Measurements from ENCODE around the gene UPK1A.
"Not testable (repeated sequence)": the region's sequence is repeated elsewhere in the genome, so short reads cannot be mapped to it uniquely, and the experiment has no call there.

UPK1A gene

DNA sequence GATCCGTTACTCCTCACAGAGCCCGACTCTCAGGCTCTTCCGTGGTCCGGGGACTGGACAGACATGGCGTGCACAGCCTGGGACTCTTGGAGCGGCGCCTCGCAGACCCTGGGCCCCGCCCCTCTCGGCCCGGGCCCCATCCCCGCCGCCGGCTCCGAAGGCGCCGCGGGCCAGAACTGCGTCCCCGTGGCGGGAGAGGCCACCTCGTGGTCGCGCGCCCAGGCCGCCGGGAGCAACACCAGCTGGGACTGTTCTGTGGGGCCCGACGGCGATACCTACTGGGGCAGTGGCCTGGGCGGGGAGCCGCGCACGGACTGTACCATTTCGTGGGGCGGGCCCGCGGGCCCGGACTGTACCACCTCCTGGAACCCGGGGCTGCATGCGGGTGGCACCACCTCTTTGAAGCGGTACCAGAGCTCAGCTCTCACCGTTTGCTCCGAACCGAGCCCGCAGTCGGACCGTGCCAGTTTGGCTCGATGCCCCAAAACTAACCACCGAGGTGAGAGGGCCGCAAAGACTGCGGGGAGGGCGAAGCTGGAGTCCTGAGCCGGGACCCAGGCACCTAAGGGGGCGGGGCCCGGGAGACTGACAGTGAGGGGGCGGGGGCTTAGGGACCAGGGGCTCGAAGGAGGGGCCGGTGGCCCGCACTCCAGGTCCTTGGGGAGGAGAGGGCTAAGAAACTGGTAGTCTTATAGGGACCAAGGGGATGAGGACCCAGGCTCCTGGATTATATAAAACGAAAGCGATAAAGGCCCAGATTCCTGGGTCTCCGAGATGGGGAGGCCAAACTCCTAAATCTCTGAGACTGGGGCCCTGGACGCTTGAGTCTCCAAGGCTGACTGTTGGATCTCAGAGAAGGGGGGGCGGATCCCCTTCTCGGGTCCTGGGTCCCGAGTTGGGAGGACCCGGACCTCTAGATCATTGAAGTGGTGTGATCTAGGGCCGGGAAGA is 22.8 kb upstream of the UPK1A start:
- peak overlapping the region; percentile 58 for H3K4me3 ChIP-seq (ENCODE audit: low read depth, low read length)
- DNase-seq (ENCODE audit: low read depth), result peak; percentile 31

DNA sequence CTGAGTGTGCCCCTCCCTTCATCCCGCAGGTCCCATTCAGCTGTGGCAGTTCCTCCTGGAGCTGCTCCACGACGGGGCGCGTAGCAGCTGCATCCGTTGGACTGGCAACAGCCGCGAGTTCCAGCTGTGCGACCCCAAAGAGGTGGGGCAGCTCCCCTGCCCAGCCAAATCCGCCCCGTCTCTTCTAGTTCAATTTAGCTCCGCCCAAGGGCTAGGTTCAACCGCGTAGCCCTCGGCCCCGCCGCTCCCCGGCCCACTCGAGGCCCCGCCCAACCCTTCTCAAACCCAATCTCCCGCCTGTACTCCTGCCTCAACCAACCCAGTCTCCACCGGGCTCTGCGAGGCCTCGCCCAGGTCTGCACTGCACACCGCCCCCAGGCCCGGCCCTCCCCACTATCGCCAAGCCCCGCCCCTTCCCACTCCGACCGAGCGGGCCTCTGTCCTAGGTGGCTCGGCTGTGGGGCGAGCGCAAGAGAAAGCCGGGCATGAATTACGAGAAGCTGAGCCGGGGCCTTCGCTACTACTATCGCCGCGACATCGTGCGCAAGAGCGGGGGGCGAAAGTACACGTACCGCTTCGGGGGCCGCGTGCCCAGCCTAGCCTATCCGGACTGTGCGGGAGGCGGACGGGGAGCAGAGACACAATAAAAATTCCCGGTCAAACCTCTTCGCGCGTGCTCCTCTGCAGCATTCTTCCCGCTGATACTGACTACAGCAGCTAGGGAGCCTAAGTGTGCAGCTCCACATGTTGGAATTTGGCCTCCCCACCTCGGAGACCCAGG is 21.9 kb upstream of the UPK1A start:
- peak overlapping the region; percentile 58 for H3K4me3 ChIP-seq (ENCODE audit: low read depth, low read length)

DNA sequence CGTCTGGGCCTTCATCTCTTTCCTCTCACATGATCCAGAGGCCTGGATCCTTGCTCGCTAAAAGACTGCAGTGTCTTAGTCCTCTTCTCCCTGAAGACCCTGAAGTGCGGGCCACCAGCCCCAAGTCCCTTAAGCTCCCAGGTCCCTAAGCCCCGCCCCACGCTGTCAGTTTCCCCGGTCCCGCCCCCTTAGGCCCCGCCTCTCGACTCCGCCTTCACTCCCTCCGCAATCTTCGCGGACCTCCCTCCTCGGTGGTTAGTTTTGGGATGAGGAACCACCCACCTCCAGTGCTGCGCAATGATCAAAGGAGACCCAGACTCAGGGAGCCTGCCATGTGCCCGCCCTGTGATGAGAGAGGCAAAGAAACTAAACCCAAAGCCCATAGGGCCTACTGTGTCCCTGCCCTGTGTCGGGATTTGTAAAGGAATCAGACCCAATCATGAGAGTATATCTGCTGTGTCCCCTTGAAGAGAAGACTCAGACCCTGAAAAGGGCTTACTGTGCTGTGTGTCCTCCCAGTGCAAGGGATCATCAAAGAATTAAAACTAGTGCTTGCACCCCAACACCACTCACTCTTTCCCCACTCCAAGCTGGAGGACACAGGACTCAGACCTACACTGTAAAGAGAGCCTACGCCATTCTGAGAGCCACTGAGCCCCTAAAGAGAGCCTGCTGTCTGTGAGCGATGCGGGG is 21.2 kb upstream of the UPK1A start:
- DNase-seq (ENCODE audit: low read depth), result no peak
- peak overlapping the region; percentile 58 for H3K4me3 ChIP-seq (ENCODE audit: low read depth, low read length)

More for the DNA sequence above, 21.9 kb upstream of the UPK1A start:
- peak; percentile 87 for DNase-seq (ENCODE audit: low read depth)

GRCh38 chr19:35645680-35646511 is 20.4 kb upstream of the UPK1A start:
- H3K4me3 ChIP-seq (ENCODE audit: low read depth, low read length), result no peak overlapping the region
- DNase-seq (ENCODE audit: low read depth), result no peak

GRCh38 chr19:35648017-35648961 is 18.0 kb upstream of the UPK1A start, which contains the start of gene COX6B1:
TSS of gene COX6B1 (plus strand) at chr19:35648323. CDS start at chr19:35651244, 2,921 bp downstream.
- peak within 1 kb of the TSS; percentile 91 for H3K4me3 ChIP-seq (ENCODE audit: low read depth, low read length)
- DNase-seq (ENCODE audit: low read depth), result peak; percentile 88

- no peak overlapping the region for H3K4me3 ChIP-seq (ENCODE audit: low read depth, low read length)
- DNase-seq (ENCODE audit: low read depth), result no peak
Measured at GRCh38 chr19:35650581-35650980, 15.7 kb upstream of the UPK1A start.

DNA sequence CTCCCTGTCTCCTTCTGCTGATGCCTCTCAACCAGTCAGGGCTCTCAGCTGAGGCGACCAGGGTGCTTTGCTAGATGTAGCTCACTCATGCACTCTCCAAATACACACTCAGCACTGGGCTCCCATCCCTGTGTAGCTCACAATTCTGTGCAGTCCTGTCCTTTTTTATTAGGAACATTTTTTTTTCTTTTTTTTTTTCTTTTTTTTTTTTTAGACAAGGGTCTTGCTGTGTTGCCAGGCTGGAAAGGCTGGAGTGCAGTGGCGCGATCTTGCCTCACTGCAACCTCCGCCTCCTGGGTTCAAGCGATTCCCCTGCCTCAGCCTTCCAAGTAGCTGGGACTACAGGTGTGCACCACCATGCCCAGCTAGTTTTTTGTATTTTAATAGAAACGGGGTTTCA is 11.5 kb upstream of the UPK1A start:
- not testable (repeated sequence) for DNase-seq (ENCODE audit: low read depth); H3K4me3 ChIP-seq (ENCODE audit: low read depth, low read length)

- H3K4me3 ChIP-seq (ENCODE audit: low read depth, low read length), result no peak overlapping the region
- DNase-seq (ENCODE audit: low read depth), result no peak
Measured at GRCh38 chr19:35655600-35655999, 10.7 kb upstream of the UPK1A start.

DNA sequence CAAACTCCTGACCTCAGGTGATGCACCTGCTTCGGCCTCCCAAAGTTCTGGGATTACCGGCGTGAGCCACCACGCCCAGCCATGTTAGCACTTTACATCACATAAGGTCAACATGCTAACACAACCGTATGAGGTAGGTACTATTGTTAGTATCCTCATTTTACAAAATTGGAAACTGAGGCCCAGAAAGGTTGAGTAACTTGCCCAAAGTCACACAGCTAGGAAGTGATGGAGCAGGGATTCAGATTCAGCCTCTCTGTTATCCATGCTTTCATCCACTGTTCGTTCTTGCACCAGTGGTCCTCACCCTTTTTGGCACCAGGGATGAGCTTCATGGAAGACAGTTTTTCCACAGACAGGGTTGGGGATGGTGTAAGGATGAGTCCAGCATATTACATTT is 9.6 kb upstream of the UPK1A start:
- no peak for DNase-seq (ENCODE audit: low read depth)
- no peak overlapping the region for H3K4me3 ChIP-seq (ENCODE audit: low read depth, low read length)

GRCh38 chr19:35657904-35658700 is 8.2 kb upstream of the UPK1A start:
- DNase-seq (ENCODE audit: low read depth), result no peak
- no peak overlapping the region for H3K4me3 ChIP-seq (ENCODE audit: low read depth, low read length)

GRCh38 chr19:35661995-35662340 is 4.3 kb upstream of the UPK1A start:
- H3K4me3 ChIP-seq (ENCODE audit: low read depth, low read length), result no peak overlapping the region
- no peak for DNase-seq (ENCODE audit: low read depth)

- no peak for DNase-seq (ENCODE audit: low read depth)
Measured at GRCh38 chr19:35663981-35664380, 2.3 kb upstream of the UPK1A start.

GRCh38 chr19:35665157-35665556 is 1.2 kb upstream of the UPK1A start:
- no peak overlapping the region for H3K4me3 ChIP-seq (ENCODE audit: low read depth, low read length)
- DNase-seq (ENCODE audit: low read depth), result no peak

More at GRCh38 chr19:35663981-35664380, 2.3 kb upstream of the UPK1A start:
- no peak overlapping the region for H3K4me3 ChIP-seq (ENCODE audit: low read depth, low read length)

DNA sequence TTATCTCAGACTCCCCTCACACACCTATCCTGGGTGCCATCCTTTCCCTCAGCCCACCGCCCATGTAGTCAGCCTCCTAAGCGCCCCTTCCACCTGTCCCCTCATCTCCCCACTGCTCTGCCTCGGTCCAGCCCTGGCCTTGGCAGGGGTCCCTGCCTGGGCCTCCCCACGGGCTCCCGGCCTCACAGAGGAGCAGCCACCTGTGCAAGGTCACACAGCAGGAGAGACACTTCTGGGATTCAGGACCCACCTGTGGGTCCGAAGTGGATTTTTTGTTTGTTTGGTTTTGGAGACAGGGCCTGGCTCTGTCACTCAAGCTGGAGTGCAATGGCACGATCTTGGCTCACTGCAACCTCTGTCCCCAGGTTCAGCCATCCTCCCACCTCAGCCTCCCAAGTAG is 713 bp upstream of the UPK1A start:
- no peak overlapping the region for H3K4me3 ChIP-seq (ENCODE audit: low read depth, low read length)
- DNase-seq (ENCODE audit: low read depth), result no peak

- no peak overlapping the region for H3K4me3 ChIP-seq (ENCODE audit: low read depth, low read length)
- no peak for DNase-seq (ENCODE audit: low read depth)
Measured at GRCh38 chr19:35669566-35669965, 3.2 kb downstream of the UPK1A start.

GRCh38 chr19:35669974-35670373 is 3.7 kb downstream of the UPK1A start:
- no peak for DNase-seq (ENCODE audit: low read depth)

GRCh38 chr19:35670686-35671085 is 4.4 kb downstream of the UPK1A start:
- H3K4me3 ChIP-seq (ENCODE audit: low read depth, low read length), result no peak overlapping the region

More at GRCh38 chr19:35669974-35670373, 3.7 kb downstream of the UPK1A start:
- H3K4me3 ChIP-seq (ENCODE audit: low read depth, low read length), result no peak overlapping the region

More at GRCh38 chr19:35670686-35671085, 4.4 kb downstream of the UPK1A start:
- DNase-seq (ENCODE audit: low read depth), result no peak
